Hepatocyte (in vitro differentiated cells): ENCODE results near the gene RNF175.

Source experiments
- CTCF ChIP-seq: fragments of 200-600 bp; sonication (generic); IDR thresholded peaks from 2 replicates; pipeline ENCODE4 v1.5.1; 2016; ENCODE audit warnings: antibody characterized with exemption, mild to moderate bottlenecking; ENCODE audit not compliant: poor library complexity
- EZH2 ChIP-seq: fragments of 200-600 bp; sonication (generic); IDR thresholded peaks from 2 replicates; pipeline ENCODE4 v1.6.1; 2016; ENCODE audit warnings: antibody characterized with exemption, mild to moderate bottlenecking, borderline replicate concordance
- EZH2phosphoT487 ChIP-seq: fragments of 200-600 bp; sonication (generic); IDR thresholded peaks from one replicate; pipeline ENCODE4 v1.6.1; 2018; ENCODE audit warnings: antibody characterized with exemption, mild to moderate bottlenecking, low read depth, moderate library complexity; ENCODE audit not compliant: unreplicated experiment, severe bottlenecking

GRCh38 chr4:153757407-153757806 lies 2.4 kb downstream of the RNF175 start:
- TF ChIP-seq CTCF (no peak), EZH2 (no peak), EZH2phosphoT487 (no peak)
